ENCODE measurements around the gene CTIF.

- TF ChIP-seq, protein P1, sequence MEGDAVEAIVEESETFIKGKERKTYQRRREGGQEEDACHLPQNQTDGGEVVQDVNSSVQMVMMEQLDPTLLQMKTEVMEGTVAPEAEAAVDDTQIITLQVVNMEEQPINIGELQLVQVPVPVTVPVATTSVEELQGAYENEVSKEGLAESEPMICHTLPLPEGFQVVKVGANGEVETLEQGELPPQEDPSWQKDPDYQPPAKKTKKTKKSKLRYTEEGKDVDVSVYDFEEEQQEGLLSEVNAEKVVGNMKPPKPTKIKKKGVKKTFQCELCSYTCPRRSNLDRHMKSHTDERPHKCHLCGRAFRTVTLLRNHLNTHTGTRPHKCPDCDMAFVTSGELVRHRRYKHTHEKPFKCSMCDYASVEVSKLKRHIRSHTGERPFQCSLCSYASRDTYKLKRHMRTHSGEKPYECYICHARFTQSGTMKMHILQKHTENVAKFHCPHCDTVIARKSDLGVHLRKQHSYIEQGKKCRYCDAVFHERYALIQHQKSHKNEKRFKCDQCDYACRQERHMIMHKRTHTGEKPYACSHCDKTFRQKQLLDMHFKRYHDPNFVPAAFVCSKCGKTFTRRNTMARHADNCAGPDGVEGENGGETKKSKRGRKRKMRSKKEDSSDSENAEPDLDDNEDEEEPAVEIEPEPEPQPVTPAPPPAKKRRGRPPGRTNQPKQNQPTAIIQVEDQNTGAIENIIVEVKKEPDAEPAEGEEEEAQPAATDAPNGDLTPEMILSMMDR (IDR thresholded peaks at IDR 0.05; ENCODE audit: low read length), result no peak
- TF ChIP-seq EZH2 (optimal IDR thresholded peaks at IDR 0.05; ENCODE audit: low read depth, low read length), result no peak
- TF ChIP-seq EZH2phosphoT487 (IDR thresholded peaks at IDR 0.05; ENCODE audit: low read length), result no peak
Measured at GRCh38 chr18:48569139-48569914, 30.5 kb downstream of the CTIF start.

Measured in MM.1S (cell line).